GM18519 (cell line): Measurements from ENCODE around the gene MDGA2.
"Not testable (repeated sequence)": the region's sequence is repeated elsewhere in the genome, so short reads cannot be mapped to it uniquely, and the experiment has no call there.

Experiments
- ATAC-seq: cut with Tn5 transposase; IDR thresholded peaks from one replicate; pipeline ENCODE4 v1.9.1; 2021; ENCODE audit warnings: mild to moderate bottlenecking, moderate library complexity; ENCODE audit not compliant: unreplicated experiment, low FRiP score

The MDGA2 gene

DNA sequence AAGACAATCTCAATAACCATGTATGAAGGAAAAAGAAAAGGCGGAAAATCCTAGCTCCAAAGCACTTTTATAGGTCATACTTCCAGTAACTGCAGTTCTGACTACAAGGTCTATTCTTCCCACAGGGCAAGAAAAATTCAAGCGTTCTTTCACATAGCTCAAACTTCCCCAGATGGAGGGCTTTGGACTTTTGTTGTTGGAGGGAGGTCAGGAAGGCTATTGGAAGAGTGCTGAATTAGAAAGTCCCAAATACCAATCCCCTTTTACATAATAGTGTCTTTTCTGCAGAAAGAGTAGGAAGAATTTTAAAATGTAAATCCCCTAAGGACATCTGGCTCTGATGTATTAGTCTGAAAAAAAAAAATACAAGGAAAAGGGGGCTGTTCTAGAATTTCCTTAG lies 309.4 kb downstream of the MDGA2 start:
- ATAC-seq, result no peak

- no peak for ATAC-seq
These were observed 310.2 kb downstream of the MDGA2 start for GRCh38 chr14:47365233-47365632.

GRCh38 chr14:47353186-47353585 lies 322.2 kb downstream of the MDGA2 start:
- no peak for ATAC-seq

DNA sequence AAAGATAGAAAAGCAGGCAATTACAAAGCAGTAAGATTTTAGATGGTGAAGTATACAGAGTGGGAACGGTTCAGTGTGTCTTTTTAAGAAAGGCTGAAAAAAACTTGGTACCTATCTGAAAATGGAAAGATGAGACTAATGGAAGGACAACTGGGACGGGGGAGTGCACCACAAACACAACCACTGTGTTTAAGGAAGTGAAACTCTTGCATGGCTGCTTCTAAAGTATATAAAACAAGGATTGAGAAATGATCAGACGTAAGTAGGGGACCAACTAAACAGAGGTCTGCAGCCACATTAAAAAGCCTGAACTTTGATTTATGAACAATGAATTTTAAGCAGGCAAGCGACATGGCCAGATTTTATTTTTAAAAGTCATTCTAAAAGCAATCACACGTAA lies 328.6 kb downstream of the MDGA2 start:
- no peak for ATAC-seq

DNA sequence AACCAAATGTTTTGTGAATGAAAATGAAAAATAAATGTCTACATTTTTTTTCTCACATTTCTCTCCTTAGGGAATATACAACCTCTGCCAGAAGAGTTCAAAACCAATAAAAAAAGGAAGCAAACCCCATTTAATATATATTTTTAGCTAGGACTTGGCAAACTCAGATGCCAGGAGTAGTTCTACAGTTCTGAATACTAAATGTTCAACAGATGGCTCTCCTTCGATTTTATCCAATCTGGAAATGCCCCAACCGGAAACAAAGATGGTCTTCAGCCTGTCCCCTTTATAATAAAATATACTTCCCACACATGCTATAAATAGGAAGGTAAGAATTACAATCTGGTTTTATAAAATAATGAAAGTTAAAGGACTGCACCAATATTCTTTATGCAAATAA lies 330.4 kb downstream of the MDGA2 start:
- no peak for ATAC-seq

DNA sequence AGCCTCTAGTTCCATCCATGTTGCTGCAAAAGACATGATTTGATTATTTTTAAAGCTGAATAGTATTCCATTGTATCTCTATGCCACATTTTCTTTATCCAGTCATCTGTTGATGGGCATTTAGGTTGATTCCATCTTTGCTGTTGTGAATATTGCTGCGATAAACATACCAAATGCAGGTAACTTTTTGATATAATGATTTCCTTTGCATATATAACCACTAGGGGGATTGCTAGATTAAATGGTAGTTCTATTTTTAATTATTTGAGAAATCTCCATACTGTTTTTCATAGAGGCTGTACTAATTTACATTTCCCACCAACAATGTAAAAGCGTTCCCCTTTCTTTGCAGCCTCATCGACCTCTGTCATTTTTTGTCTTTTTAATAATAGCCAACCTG lies 342.5 kb downstream of the MDGA2 start:
- ATAC-seq, result no peak

DNA sequence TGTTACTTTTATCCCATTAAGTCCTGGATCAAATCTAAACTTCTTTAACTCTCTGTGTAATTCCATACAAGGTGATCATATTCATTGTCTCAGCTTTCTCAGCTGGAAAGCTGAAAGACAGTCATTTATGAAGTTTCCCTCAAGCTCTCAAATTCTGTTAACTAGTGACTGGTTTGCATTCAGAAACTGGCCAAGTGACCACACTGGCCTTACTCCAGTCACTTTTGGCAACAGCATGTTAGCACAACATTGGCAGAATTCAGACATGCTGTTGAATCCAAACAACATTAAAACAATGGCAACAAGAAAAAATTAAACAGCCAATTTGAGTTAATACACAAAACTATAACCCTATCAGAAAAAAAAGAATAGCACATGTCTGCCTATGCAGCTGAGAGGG lies 343.3 kb downstream of the MDGA2 start:
- ATAC-seq, result no peak

DNA sequence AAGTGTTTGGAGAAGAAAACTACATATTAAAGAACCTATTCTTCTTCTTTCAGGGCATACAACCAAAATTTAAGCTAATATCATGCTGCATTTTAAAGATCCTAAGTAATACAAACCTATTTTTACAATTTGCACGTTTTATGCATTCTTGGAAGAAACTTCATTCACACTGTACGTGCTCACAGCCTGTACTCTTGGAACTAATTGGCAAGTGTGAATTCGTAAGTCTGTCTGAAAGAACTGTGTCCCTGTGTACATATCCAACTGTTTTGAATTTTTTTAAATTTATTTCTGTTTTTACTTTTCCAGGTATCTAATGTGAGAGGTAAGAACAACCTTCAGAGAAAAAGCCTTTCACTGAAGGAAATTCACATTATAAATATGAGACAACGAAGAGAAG lies 347.0 kb downstream of the MDGA2 start:
- ATAC-seq, result no peak

- no peak for ATAC-seq
These were observed 348.1 kb downstream of the MDGA2 start for GRCh38 chr14:47327336-47327735.

GRCh38 chr14:47322751-47323150 lies 352.7 kb downstream of the MDGA2 start:
- no peak for ATAC-seq

DNA sequence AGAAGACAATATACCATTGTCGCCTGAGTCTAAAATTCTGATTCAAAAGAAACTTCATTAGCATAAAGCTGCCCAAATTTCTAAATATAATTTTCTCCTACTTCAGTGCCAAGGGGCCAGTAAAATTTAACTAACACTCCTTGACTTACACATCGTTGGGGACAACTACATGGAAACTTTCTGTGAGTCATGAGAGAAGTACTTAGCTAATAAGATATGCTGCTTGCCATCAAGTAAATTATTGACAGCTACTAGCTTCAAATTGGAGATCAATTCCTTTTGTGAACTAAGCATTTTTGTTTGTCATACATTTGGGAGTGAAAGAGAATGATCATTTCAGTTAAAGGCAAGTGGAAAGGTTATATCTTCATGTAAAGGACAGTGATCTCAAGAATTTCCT lies 373.3 kb downstream of the MDGA2 start:
- no peak for ATAC-seq

GRCh38 chr14:47300796-47301195 lies 374.6 kb downstream of the MDGA2 start:
- no peak for ATAC-seq

GRCh38 chr14:47297374-47297773 lies 378.0 kb downstream of the MDGA2 start:
- ATAC-seq, result no peak

GRCh38 chr14:47284283-47284682 lies 391.1 kb downstream of the MDGA2 start:
- ATAC-seq, result no peak

DNA sequence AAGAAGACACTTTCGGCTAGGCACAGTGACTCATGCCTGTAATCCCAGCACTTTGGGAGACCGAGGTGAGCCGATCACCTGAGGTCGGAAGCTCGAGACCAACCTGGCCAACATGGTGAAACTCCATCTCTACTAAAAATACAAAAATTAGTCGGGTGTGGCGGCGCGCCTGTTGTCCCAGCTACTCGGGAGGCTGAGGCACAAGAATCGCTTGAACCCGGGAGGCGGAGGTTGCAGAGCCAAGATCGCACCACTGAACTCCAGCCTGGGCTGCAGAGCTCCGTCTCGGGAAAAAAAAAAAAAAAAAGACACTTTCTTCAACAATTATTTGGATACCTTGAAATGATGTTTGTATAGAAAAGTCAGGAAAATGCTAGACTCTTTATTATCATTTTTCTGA lies 393.6 kb downstream of the MDGA2 start:
- not testable (repeated sequence) for ATAC-seq

- peak; percentile 67 for ATAC-seq
These were observed 397.1 kb downstream of the MDGA2 start for GRCh38 chr14:47278233-47278842.

DNA sequence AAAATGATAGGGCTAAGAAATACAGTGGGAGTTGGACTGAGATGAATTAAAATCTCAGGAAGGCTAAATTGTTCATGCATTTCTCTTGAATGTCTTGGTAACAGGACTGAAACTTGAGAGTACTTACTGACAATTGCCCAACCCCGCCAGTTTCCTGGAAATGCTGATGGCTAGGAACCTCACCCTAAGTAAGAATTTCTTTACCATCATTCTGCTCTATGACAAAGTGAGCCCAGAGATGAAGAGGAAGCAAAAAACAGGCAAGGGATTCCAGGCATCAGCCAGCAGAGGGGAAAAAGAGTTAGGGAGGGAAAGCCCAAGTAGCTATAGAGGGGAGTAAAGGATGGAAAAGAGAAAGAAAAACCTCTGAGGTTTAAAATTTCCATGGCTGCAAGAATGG lies 397.7 kb downstream of the MDGA2 start:
- no peak for ATAC-seq

- no peak for ATAC-seq
These were observed 398.5 kb downstream of the MDGA2 start for GRCh38 chr14:47276931-47277330.

- ATAC-seq, result no peak
These were observed 401.5 kb downstream of the MDGA2 start for GRCh38 chr14:47273939-47274338.

DNA sequence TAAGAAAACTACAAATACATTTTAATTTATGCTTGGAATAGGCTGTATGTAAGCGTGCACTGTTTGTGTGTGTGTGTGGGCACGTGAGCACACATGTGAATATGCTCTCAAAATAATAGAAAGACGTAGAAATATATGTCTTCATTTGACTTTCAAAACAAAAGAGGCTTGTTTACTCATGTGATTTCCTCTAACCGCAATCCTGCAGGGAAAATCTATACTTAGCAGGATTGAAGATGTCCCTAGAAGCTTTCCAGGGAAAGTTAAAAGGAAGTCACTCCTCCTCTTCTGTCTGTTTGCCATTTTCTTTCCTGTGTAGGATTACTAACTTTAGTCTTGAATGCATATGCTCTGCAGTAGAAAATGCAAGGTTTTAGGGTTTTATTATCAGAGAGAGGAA lies 404.7 kb downstream of the MDGA2 start:
- ATAC-seq, result no peak

DNA sequence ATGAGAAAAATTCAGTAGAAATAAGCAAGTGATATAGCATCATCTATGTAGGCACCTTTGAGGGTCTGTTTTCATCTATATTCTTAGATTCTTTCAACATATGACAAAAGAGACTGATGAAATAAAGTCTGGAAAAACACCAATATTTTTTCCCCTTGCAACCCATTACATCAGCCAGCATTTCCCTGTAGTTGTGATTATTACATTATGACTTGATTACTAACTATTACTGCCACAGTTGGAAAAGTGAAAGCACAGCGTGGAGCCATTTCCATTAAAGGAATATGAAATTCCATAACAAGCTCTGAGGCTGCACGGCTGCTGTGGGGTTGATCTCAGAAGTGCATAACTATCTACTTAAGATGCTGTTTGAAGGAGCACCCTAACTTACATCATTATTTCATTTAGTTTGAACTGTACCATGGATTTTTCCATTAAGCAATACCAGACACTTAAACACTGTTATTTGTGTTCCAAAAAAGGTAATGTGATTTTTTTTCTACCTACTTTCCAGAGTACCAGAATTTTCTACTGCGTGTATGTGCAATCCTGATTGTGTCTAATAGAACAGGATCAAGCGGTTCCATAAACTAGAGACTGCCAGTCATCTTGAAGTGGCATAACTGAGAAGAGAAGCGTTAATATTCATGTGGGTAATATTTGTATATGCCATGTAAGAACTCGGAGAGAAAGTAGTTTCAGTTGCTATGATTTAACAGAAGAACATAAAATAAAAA lies 405.5 kb downstream of the MDGA2 start:
- ATAC-seq, result no peak

GRCh38 chr14:47264842-47265241 lies 410.6 kb downstream of the MDGA2 start:
- no peak for ATAC-seq
